A549 (cell line): ENCODE data around the gene SAAL1. TPM values are rescaled to one million over a fixed set of nuclear protein-coding genes. Genes with fewer than 3 reads are reported as not detected.
"Not testable (repeated sequence)": the region's sequence is repeated elsewhere in the genome, so short reads cannot be mapped to it uniquely, and the experiment has no call there.

Experiments
- ATAC-seq, 2 experiments: fragments of 200-7000 bp in 1 of 2; fragments of >200 bp in 1 of 2; cut with Nextera tagmentation in 1 of 2; cut with Tn5 transposase in 1 of 2; 3 replicates each; pipeline versions ENCODE4 v1.8.0 to v1.9.1; 2018 to 2020; ENCODE audit warnings: mild to moderate bottlenecking in 1 of 2, moderate library complexity in 1 of 2
- CTCF ChIA-PET: fragments of 300-600 bp; sonication (Branson Sonifier 250); formaldehyde crosslinking; extraction: SDS; loops from one replicate; lab custom pipeline; 2021; ENCODE audit warnings: antibody characterized with exemption, inconsistent platforms; lab: Yijun Ruan, JAX
- POLR2A ChIA-PET: fragments of 350-600 bp; formaldehyde crosslinking; extraction: SDS; loops from one replicate; lab custom pipeline; 2021; ENCODE audit warnings: antibody characterized with exemption, inconsistent platforms; lab: Yijun Ruan, JAX
- DNase-seq, 2 experiments: peaks; one replicate each; pipeline versions ENCODE4 v3.0.0 to v3.0.0-alpha.2; 2011 to 2016; ENCODE audit warnings: low read depth in 1 of 2, low spot score in 1 of 2
- FAIRE-seq: peaks from 2 replicates; lab custom pipeline; 2011; peaks lifted over from hg19 to GRCh38; lab: Jason Lieb, UNC
- H3K27ac ChIP-seq, 2 experiments: fragments of >200 bp; sonication (Bioruptor Twin); formaldehyde crosslinking; 3 replicates each; pipeline ENCODE4 v1.5.1; 2016 to 2017
- H3K4me1 ChIP-seq: fragments of >200 bp; sonication (Bioruptor Twin); formaldehyde crosslinking; 3 replicates; pipeline ENCODE4 v1.6.1; 2016
- H3K4me2 ChIP-seq: fragments of >200 bp; sonication (Bioruptor Twin); formaldehyde crosslinking; 3 replicates; pipeline ENCODE4 v1.6.1; 2016
- H3K4me3 ChIP-seq: fragments of >200 bp; sonication (Bioruptor Twin); formaldehyde crosslinking; 3 replicates; pipeline ENCODE4 v1.5.1; 2016
- H3K9me3 ChIP-seq: fragments of >200 bp; sonication (Bioruptor Twin); formaldehyde crosslinking; 3 replicates; pipeline ENCODE4 v1.6.1; 2016
- E2F6 ChIP-seq: IDR thresholded peaks from 2 replicates; pipeline ENCODE4 v1.6.1; 2012; ENCODE audit warnings: low read depth, borderline replicate concordance
- EP300 ChIP-seq, 2 experiments: fragments of >200 bp; sonication (Bioruptor Twin); formaldehyde crosslinking; IDR thresholded peaks; 2 replicates in 1 of 2; 3 replicates in 1 of 2; pipeline ENCODE4 v1.6.1; 2016 to 2017
- ESRRA ChIP-seq: fragments of 150-350 bp; IDR thresholded peaks from 2 replicates; pipeline ENCODE4 v1.6.1; 2014; ENCODE audit warnings: mild to moderate bottlenecking, low read length, borderline replicate concordance
- FOSL2 ChIP-seq, 2 experiments: fragments of 450-650 bp in 1 of 2; fragments of >200 bp in 1 of 2; sonication (Bioruptor Twin) in 1 of 2; formaldehyde crosslinking; IDR thresholded peaks; 2 replicates each; pipeline versions ENCODE4 v1.5.0 to v1.6.1; 2016 to 2020; ENCODE audit warnings: mild to moderate bottlenecking in 1 of 2, moderate library complexity in 1 of 2
- GATA3 ChIP-seq: IDR thresholded peaks from 2 replicates; pipeline ENCODE4 v1.6.1; 2012; ENCODE audit warnings: borderline replicate concordance
- HOXB13 ChIP-seq: fragments of 250-450 bp; sonication (Bioruptor Pico); IDR thresholded peaks from 2 replicates; pipeline ENCODE4 v1.5.0; 2020; ENCODE audit warnings: low read depth, mild to moderate bottlenecking, moderate library complexity
- JUN ChIP-seq, 2 experiments: fragments of >200 bp; sonication (Bioruptor Twin); formaldehyde crosslinking; IDR thresholded peaks; 2 replicates in 1 of 2; 3 replicates in 1 of 2; pipeline ENCODE4 v1.6.1; 2016 to 2017
- KDM5A ChIP-seq: fragments of 200-600 bp; sonication (generic); IDR thresholded peaks from 2 replicates; pipeline ENCODE4 v1.6.1; 2016; ENCODE audit warnings: antibody characterized with exemption, mild to moderate bottlenecking
- NR3C1 ChIP-seq: fragments of >200 bp; sonication (Bioruptor Twin); formaldehyde crosslinking; IDR thresholded peaks from 3 replicates; pipeline ENCODE4 v1.6.1; 2017
- PHF8 ChIP-seq: fragments of 200-600 bp; sonication (generic); IDR thresholded peaks from 2 replicates; pipeline ENCODE4 v1.6.1; 2016; ENCODE audit warnings: low read depth, mild to moderate bottlenecking, antibody characterized with exemption, moderate library complexity, borderline replicate concordance
- POLR2A ChIP-seq: IDR thresholded peaks from 2 replicates; pipeline ENCODE4 v1.6.1; 2012; ENCODE audit warnings: mild to moderate bottlenecking, low read length
- RCOR1 ChIP-seq: fragments of 150-350 bp; IDR thresholded peaks from 2 replicates; pipeline ENCODE4 v1.6.1; 2014; ENCODE audit warnings: antibody characterized with exemption, low read length, low read depth
- TP53 ChIP-seq: fragments of 250-450 bp; sonication (Bioruptor Pico); IDR thresholded peaks from 2 replicates; pipeline ENCODE4 v1.5.0; 2021; ENCODE audit warnings: mild to moderate bottlenecking, moderate library complexity
- ZC3H11A ChIP-seq: fragments of 450-650 bp; IDR thresholded peaks from 2 replicates; pipeline ENCODE4 v1.6.1; 2014; ENCODE audit warnings: antibody characterized with exemption, mild to moderate bottlenecking
- WGBS: methylation state at CpG from one replicate; pipeline ENCODE4 v1.1.6; 2017; ENCODE audit errors: missing lambda C conversion rate; 5-methylcytosine and 5-hydroxymethylcytosine counted together
- polyA plus RNA-seq, 4 experiments: library from polyadenylated mRNA; depleted of rRNA in 3 of 4; stranded (reverse); fragments of >200 nt; fragmentation: RNase III in 1 of 4; extraction: RNeasy Plus Mini Kit Qiagen cat#74134 plus additional on column Dnase treatment in 1 of 4; gene quantifications; 2 replicates in 3 of 4; 3 replicates in 1 of 4; pipeline ENCODE4 v1.2.3, GENCODE V29; 2011 to 2017
- TF ChIP-seq, protein P1 (sequence below): fragments of 150-350 bp; IDR thresholded peaks from 2 replicates; pipeline ENCODE4 v1.6.1; 2014; ENCODE audit warnings: low read depth, mild to moderate bottlenecking, low read length
- TF ChIP-seq, protein P2 (sequence below): fragments of 200-600 bp; sonication (generic); IDR thresholded peaks from 2 replicates; pipeline ENCODE4 v1.6.1; 2016; ENCODE audit warnings: antibody characterized with exemption, mild to moderate bottlenecking, moderate library complexity

The SAAL1 gene
- polyA plus RNA-seq, 2 of the 4 experiments (the other 2 are of a cell fraction): 46.5 to 56.3 TPM

- TF ChIP-seq, protein P1, sequence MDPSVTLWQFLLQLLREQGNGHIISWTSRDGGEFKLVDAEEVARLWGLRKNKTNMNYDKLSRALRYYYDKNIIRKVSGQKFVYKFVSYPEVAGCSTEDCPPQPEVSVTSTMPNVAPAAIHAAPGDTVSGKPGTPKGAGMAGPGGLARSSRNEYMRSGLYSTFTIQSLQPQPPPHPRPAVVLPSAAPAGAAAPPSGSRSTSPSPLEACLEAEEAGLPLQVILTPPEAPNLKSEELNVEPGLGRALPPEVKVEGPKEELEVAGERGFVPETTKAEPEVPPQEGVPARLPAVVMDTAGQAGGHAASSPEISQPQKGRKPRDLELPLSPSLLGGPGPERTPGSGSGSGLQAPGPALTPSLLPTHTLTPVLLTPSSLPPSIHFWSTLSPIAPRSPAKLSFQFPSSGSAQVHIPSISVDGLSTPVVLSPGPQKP: no peak
- no peak for TF ChIP-seq NR3C1
- no peak for TF ChIP-seq PHF8
- TF ChIP-seq, protein P2, sequence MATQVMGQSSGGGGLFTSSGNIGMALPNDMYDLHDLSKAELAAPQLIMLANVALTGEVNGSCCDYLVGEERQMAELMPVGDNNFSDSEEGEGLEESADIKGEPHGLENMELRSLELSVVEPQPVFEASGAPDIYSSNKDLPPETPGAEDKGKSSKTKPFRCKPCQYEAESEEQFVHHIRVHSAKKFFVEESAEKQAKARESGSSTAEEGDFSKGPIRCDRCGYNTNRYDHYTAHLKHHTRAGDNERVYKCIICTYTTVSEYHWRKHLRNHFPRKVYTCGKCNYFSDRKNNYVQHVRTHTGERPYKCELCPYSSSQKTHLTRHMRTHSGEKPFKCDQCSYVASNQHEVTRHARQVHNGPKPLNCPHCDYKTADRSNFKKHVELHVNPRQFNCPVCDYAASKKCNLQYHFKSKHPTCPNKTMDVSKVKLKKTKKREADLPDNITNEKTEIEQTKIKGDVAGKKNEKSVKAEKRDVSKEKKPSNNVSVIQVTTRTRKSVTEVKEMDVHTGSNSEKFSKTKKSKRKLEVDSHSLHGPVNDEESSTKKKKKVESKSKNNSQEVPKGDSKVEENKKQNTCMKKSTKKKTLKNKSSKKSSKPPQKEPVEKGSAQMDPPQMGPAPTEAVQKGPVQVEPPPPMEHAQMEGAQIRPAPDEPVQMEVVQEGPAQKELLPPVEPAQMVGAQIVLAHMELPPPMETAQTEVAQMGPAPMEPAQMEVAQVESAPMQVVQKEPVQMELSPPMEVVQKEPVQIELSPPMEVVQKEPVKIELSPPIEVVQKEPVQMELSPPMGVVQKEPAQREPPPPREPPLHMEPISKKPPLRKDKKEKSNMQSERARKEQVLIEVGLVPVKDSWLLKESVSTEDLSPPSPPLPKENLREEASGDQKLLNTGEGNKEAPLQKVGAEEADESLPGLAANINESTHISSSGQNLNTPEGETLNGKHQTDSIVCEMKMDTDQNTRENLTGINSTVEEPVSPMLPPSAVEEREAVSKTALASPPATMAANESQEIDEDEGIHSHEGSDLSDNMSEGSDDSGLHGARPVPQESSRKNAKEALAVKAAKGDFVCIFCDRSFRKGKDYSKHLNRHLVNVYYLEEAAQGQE: no peak
- 33% methylated on average over 2 of the region's 2 CpGs for WGBS
- DNase-seq (no peak), FAIRE-seq (no peak), ATAC-seq (no peak)
- H3K27ac ChIP-seq: no peak overlapping the region
- no peak overlapping the region for H3K4me2 ChIP-seq
- POLR2A ChIA-PET: no interaction called here
- H3K9me3 ChIP-seq: no peaks in the 10 kb centered on the region; the same call in 2 of the 3 replicates
- CTCF ChIA-PET: interaction anchor here (1.0 kb wide), 1 partner anchor 20 kb away, joined by 3 read pairs; no protein-coding TSS in a partner anchor
- H3K4me1 ChIP-seq: no peaks in the 10 kb centered on the region
- no peak overlapping the region for H3K4me3 ChIP-seq
Measured at GRCh38 chr11:18135308-18135707, 29.4 kb upstream of the SAAL1 start.

DNA sequence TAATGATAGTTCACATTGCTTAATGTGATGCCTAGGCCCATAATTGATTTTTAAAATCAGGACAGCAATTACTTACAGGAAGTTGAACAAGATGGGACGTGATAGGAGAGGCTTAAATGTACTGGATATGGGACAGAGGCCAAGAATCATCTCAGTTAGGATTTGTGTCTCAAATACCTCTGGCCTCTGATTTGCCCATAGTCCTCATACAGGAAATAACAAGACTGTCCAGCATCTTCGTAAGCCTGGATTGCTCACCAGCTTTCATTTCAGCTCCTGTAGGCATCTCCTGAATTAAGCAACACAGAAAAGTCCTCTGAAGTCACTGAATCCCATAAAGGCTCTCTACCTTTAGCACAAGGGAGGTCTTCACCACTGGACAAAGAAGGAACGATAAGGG is 26.5 kb upstream of the SAAL1 start, which contains the start of gene MRGPRX3:
Gene MRGPRX3 (plus strand): TSS at position 231 of the 400 bp plus-strand sequence. CDS start 4,632 bp downstream, outside the sequence.
- ChIA-PET CTCF (interaction anchor here (1.7 kb wide), 1 partner anchor 17 kb away, joined by 6 read pairs; no protein-coding TSS in a partner anchor), POLR2A (no interaction called here)
- ATAC-seq: no peak
- H3K27ac ChIP-seq: no peak within 1 kb of the TSS
- H3K4me2 ChIP-seq: no peak within 1 kb of the TSS
- no peaks in the 10 kb centered on the region for H3K4me1 ChIP-seq
- FAIRE-seq: no peak
- H3K4me3 ChIP-seq: no peak within 1 kb of the TSS
- no peak for TF ChIP-seq JUN (IDR thresholded peaks at IDR 0.05)
- no peak for TF ChIP-seq FOSL2 (IDR thresholded peaks at IDR 0.05)
- no peak for TF ChIP-seq FOSL2 (CRISPR knock-in tag; IDR thresholded peaks at IDR 0.05)
- no peak for TF ChIP-seq ZC3H11A
- no peak for TF ChIP-seq TP53
- TF ChIP-seq GATA3: no peak
- TF ChIP-seq E2F6: no peak
- no peak for TF ChIP-seq HOXB13 (CRISPR knock-in tag)
- no peak for TF ChIP-seq EP300 (IDR thresholded peaks at IDR 0.05)
- no peak for TF ChIP-seq KDM5A
- no peak for TF ChIP-seq RCOR1
- no peak for TF ChIP-seq POLR2A
- no peak for TF ChIP-seq ESRRA
- DNase-seq: no peak
- WGBS: 17% methylated on average over 3 of the region's 3 CpGs
- H3K9me3 ChIP-seq: peaks cover 14% of the 10 kb centered on the region

DNA sequence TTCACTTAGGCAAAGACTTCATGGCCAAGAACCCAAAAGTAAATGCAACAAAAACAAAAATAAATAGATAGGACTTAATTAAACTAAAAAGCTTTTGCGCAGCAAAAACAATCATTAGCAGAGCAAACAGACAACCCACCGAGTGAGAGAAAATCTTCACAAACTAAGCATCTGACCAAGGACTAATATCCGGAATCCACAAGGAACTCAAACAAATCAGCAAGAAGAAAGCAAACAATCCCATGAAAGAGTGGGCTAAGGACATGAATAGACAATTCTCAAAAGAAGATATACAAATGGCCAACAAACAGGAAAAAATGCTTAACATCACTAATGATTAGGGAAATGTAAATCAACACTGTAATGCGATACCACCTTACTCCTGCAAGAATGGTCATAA is 25.2 kb upstream of the SAAL1 start:
- POLR2A ChIA-PET, H3K4me1 ChIP-seq, CTCF ChIA-PET, ATAC-seq, H3K4me2 ChIP-seq, FAIRE-seq, H3K27ac ChIP-seq, H3K4me3 ChIP-seq, DNase-seq: not testable (repeated sequence)
- WGBS: 48% methylated on average over 4 of the region's 4 CpGs
- H3K9me3 ChIP-seq: peaks cover 14% of the 10 kb centered on the region

DNA sequence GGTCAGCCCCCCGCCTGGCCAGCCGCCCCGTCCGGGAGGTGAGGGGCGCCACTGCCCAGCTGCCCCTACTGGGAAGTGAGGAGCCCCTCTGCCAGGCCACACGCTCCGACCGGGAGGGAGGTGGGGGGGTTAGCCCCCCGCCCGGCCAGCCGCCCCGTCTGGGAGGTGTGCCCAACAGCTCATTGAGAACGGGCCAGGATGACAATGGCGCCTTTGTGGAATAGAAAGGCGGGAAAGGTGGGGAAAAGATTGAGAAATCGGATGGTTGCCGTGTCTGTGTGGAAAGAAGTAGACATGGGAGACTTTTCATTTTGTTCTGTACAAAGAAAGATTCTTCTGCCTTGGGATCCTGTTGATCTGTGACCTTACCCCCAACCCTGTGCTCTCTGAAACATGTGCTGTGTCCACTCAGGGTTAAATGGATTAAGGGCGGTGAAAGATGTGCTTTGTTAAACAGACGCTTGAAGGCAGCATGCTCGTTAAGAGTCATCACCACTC is 15.5 kb upstream of the SAAL1 start:
- FAIRE-seq, H3K9me3 ChIP-seq, H3K4me3 ChIP-seq, ATAC-seq, DNase-seq, POLR2A ChIA-PET, H3K4me2 ChIP-seq, CTCF ChIA-PET, H3K27ac ChIP-seq, H3K4me1 ChIP-seq: not testable (repeated sequence)
- whole genome bisulfite sequencing: 30% methylated on average over 14 of the region's 20 CpGs
